HK-2 (cell line): ENCODE results near the gene PTPRF.
"Not testable (repeated sequence)": the region's sequence is repeated elsewhere in the genome, so short reads cannot be mapped to it uniquely, and the experiment has no call there.

Source experiments
- DNase-seq: peaks from one replicate; pipeline ENCODE4 v3.0.0-alpha.2; 2018; ENCODE audit not compliant: unreplicated experiment

The PTPRF gene

GRCh38 chr1:43537423-43538142 lies 6.9 kb downstream of the PTPRF start:
- no peak for DNase-seq

DNA sequence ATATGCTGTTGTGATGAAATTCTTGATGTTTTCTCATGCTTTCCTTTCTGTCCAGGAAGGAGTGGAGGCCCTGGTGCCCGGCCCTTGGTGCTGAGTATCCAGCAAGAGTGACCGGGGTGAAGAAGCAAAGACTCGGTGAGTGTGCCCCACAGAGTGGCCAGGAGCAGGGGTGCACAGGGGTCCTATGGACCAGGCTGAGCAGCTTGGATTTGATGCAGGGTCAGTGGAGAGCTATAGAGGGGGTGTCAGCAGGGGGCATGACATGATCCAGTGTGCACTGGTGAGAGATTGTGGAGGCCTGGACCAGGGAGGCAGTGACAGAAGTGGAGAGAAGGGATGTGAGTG lies 7.4 kb downstream of the PTPRF start:
- no peak for DNase-seq

DNA sequence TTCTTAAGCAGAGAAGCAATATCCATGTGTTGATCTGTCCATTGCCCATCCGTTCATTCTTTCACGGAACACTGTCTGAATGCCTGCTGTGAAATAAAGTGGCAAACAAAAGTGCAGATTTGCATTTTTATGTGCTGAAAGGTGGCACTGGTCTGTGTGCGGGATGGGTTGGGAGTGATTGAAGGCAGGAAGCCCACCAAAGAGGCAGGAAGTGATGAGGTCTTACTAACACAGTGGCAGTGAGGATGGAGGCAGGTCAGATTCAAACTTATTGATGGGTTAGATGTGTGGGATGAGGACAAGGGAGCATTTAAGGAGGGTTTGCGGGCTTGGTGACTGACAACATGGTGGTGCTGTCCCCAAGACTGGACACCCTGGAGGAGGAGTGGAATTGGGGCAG lies 8.3 kb downstream of the PTPRF start:
- DNase-seq = no peak

DNA sequence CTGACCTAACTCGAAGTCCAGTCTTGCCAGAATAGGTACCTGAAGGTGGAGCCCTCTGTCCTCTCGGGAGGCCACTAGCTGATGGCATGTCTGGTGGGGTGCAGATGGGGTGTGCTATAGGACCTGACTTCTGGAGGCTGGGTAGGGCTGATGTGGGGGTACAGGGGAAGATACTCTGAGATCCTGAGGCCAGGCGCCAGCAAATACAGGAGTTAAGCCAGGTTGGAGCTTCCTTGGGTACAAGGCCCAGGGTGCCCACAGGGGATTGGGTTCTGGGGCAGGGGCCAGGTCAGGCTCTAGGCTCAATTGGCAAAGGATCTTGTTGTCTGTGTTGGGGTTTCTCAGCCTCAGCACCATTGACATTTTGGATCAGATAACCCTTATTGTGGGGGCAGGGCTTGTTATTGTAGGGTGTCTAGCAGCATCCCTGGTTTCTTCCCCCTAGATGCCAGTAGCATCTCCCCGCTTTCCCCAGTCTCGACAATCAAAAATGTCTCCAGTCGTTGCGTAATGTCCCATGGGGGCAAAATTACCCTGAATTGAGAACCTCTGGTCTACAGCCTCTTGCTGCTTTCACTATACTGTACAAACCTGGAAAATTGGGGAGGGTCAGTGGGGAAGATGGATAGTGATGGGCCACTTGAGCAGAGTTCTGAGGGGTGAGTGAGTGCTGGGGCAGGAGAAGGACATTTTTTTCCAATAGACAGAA lies 9.2 kb downstream of the PTPRF start:
- DNase-seq = no peak

- no peak for DNase-seq
Observed at GRCh38 chr1:43540653-43541071, 10.0 kb downstream of the PTPRF start.

- DNase-seq = no peak
Observed at GRCh38 chr1:43541141-43541540, 10.5 kb downstream of the PTPRF start.

DNA sequence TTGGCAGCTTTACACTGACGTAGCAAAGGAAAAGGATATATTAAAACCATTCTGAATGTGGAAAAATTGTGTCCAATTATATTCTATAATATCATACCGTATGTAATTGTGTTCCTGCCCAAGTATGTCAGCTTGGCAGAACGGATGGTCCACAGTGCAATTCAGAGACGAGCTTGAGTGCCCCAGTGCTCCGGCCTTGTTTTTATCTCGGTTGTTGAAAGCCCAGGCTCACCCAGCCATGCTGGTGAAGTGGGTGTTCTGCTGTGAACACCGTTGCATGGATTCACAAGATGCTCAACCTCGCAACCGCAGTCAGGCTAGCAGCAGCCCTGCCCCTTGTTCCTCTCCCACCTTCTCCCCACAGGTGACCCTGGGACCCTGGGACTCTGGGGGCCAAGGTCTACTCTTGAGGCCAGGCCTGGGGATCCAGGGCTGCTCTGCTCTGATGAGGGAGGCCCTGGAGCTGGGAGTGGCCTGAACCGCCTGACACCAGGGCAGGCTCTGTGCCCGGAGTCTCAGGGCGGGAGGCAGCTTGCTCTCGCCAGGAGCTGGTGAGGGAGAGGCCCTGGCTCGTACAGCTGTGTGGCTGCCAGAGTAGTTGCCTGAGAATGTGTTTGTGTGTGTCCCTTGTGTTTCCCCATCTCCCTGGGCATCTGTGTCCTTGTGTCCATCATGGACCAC lies 11.2 kb downstream of the PTPRF start:
- DNase-seq = no peak

- DNase-seq = no peak
Observed at GRCh38 chr1:43542527-43543458, 12.1 kb downstream of the PTPRF start.

GRCh38 chr1:43543567-43543966 lies 12.9 kb downstream of the PTPRF start:
- no peak for DNase-seq

- DNase-seq = no peak
Observed at GRCh38 chr1:43545339-43545694, 14.6 kb downstream of the PTPRF start.

GRCh38 chr1:43545695-43546387 lies 15.2 kb downstream of the PTPRF start:
- DNase-seq = no peak

DNA sequence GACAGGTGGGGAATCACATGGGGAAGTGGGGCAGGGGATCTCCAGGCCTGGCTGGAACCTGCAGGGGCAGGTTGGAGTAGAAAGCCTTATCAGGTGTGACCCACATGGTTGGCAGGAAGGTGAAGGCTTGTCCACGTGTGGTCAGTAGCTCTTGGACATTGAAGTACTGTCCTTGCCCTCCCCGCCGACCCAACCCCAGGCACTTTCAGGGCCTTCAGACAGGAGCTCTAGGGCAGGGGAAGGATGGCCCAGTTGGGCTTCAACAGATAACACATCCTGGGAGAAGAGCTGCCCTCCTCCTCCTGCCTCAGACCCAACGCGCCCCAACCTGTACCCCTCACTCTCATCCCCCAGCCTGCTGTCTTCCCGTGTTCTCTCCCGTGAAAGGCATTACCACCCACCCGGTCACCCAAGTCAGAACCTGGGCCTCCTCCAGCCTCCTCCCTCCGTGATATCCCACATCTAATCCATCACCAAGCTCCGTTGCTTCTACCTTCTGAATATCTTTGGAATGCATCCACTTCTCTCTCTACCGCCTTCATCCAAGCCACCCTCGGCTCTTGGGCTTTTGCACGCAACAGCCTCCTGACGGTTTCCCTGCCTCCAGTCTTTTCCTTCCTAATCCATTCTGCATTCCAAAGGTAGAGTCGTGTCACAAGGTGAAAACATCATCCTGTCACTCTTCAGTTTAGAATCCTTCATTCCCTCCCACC lies 15.9 kb downstream of the PTPRF start:
- no peak for DNase-seq

DNA sequence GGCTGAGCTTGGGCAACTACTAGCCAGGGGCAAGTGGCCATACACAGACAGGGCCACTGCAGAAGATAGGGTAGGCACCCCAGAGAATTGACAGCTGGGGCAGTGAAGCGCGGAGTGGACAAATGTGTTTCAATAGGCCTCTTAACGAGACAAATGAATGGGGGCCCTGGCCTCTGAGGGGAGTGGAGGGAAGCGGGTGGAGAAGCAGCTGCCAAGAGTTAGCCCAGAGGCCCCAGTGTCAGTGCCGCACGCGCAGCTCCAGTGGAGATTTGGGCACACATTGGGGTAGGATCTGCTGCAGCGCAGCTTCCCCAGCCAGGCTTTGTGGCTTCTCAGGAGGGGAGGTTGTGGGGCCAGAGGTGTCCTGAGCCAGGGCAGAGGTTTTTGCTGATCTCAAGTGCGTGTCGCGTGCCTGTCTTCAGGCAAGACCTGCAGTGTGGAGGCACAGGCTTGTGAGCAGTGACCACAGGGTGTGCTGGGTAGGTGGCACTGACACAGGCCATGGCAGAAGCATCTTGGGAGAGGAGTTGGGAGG lies 16.9 kb downstream of the PTPRF start:
- no peak for DNase-seq

DNA sequence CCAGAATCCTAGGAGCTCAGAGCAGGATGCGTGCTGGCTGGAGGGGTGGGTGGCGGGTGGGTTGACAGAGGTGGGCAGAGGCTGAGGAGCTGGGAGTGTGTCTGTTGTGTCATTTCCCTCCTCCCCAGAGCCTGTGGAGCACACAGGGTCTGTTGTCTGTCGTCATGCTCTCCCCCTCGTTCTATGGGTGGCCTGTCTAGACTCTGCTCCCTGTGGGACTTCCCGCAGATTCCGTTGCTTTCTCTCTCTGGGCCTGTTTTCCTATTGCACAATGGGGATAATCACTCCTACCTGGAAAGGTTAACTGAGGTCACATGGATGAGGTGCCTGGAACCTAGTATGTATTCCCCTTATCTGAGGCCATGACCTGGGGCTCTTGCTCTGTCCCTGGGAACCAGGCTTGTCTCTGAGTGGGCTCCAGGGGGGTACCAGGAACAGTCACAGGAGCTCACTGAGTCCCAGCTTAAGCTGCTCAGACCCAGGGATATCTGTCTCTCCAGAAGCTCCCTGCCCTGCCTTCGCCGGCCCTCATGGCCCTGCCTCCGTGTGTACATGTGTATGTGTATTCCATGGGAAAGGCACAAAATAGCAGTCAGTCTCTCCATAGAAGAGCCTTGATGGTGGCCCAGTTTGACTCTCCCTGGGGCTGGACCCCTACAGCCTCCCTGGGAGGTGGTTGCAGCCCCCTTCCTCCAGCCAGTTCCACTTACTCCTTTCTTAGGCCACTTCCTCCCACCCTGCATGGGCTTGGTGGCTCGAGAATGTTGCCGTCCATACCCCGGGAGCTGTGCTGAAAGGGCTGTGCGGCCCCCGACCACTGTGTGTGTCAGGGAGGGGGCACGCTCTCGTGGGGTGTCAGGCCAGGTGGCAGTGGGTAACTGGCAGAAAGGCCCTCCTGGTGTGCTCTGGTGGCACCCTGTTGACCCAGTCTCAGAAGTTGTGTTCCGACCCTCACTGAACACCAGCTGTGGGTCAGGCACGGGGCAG lies 17.9 kb downstream of the PTPRF start:
- no peak for DNase-seq

DNA sequence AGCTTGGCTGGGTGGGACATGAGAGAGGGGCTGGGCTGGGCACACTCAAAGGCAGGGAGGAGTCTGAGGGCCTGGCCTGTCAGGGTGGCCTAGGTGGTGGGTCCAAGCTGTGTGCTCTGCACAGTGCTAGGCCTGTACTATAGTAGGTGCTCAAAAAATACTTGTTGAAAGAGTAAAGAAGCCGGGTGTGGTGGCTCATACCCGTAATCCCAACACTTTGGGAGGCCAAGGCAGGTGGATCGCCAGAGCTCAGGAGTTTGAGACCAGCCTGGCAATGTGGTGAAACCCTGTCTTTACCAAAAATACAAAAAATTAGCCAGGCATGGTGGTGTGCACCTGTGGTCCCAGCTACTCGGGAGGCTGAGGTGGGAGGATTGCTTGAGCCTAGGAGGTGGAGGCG lies 18.7 kb downstream of the PTPRF start:
- not testable (repeated sequence) for DNase-seq

DNA sequence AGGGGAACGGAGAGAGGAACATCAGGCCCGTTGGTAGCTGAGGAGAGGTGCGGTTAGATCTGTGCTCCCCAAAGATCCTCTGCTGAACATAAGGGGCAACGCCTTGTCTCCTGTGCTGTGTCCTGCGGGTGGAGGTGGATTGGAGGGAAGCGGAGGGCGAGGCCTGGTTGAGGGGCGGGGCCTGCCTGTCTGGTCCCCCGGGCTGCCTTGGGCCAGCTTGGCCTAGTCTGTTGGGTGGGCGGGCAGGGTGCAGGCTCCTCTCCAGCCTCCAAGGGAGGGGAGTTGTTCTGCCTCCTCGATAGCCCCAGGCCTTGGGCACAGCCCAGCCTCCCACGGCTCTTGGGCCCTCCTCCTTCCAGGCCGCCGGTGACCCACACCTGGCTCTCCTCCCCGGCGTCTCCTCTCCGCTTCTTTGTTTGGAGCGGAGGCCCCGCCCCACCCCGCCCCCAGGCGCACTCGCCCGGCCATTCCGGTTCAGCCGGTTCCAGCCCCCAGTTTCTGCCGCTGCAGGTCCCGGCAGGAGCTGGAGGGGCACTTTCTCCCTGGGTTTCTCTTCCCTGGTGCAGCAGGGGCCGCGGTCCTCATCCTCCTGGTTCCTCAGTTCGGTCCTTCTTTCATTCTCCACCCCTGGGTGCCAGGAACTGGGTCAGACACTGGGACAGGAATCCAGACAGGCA lies 19.4 kb downstream of the PTPRF start:
- no peak for DNase-seq

DNA sequence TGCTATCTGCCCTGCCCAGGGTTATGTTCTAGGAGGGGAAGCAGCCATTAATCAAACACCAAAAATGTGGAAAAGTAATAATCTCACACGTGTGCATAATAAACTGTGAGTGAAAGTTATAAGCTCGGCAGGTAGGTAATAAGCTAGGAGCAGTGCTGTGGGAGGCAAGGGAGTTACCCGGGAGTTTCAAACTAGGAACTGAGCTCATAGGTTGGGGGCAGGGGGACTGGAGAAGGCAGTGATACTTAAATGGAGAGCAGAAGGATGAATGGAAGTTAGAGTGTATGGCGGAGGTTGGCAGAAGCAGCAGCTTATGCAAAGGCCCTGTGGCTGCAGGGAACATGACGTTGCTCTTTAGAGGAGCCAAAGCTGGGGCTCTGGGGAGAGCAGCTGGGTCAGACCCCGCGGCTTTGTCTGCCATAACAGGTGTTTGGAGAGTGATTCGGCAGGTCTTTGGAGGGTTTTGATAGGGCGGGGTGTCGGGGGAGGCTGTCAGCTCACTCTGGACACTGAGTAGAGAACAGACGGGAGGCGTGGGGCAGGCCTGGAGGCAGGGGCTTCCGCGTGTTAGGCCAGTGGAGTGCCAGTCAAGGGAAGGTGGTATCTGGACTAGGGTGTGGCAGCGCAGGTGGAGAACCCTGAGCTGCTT lies 20.0 kb downstream of the PTPRF start:
- DNase-seq = no peak

GRCh38 chr1:43551396-43551888 lies 20.8 kb downstream of the PTPRF start:
- no peak for DNase-seq
